GM18505 (cell line): ENCODE results near the gene TMF1.

Source experiments
- ATAC-seq: cut with Tn5 transposase; IDR thresholded peaks from one replicate; pipeline ENCODE4 v1.9.1; 2021; ENCODE audit not compliant: unreplicated experiment
- POLR2A ChIP-seq: IDR thresholded peaks from 4 replicates; pipeline ENCODE4 v1.6.1; 2011; ENCODE audit warnings: borderline replicate concordance; ENCODE audit not compliant: insufficient read depth, insufficient read length; ENCODE audit errors: extremely low read depth

Gene TMF1

GRCh38 chr3:69014022-69014580 is 38.0 kb downstream of the TMF1 start:
- ATAC-seq: no peak
- TF ChIP-seq POLR2A: no peak

GRCh38 chr3:69013253-69014021 is 38.7 kb downstream of the TMF1 start, which contains the start of gene EOGT:
EOGT (minus strand) TSS chr3:69013684; CDS start chr3:69009846, 3,838 bp downstream.
- peak; percentile 86 for ATAC-seq
- TF ChIP-seq POLR2A: peak; percentile 78

- ATAC-seq: peak; percentile 43
- no peak for TF ChIP-seq POLR2A
Observed at GRCh38 chr3:69012800-69013252, 39.3 kb downstream of the TMF1 start.

GRCh38 chr3:69012100-69012799 is 39.9 kb downstream of the TMF1 start:
- TF ChIP-seq POLR2A: no peak
- no peak for ATAC-seq

- no peak for TF ChIP-seq POLR2A
- ATAC-seq: no peak
Observed at GRCh38 chr3:69011096-69011730, 40.9 kb downstream of the TMF1 start.

- ATAC-seq: no peak
- TF ChIP-seq POLR2A: no peak
Observed at GRCh38 chr3:69009559-69010410, 42.3 kb downstream of the TMF1 start.

- no peak for TF ChIP-seq POLR2A
- ATAC-seq: no peak
Observed at GRCh38 chr3:69008980-69009379, 43.2 kb downstream of the TMF1 start.

GRCh38 chr3:69005791-69006482 is 46.2 kb downstream of the TMF1 start:
- ATAC-seq: no peak
- TF ChIP-seq POLR2A: no peak

- no peak for ATAC-seq
- no peak for TF ChIP-seq POLR2A
Observed at GRCh38 chr3:69005071-69005790, 46.9 kb downstream of the TMF1 start.

- ATAC-seq: no peak
- TF ChIP-seq POLR2A: no peak
Observed at GRCh38 chr3:69004138-69004537, 48.0 kb downstream of the TMF1 start.

- no peak for ATAC-seq
- no peak for TF ChIP-seq POLR2A
Observed at GRCh38 chr3:68999605-69000004, 52.5 kb downstream of the TMF1 start.

- ATAC-seq: no peak
- TF ChIP-seq POLR2A: no peak
Observed at GRCh38 chr3:68999158-68999557, 53.0 kb downstream of the TMF1 start.

GRCh38 chr3:68997887-68998286 is 54.2 kb downstream of the TMF1 start:
- no peak for TF ChIP-seq POLR2A
- ATAC-seq: no peak
